Activated T-cell treated with anti-CD3 and anti-CD28 coated beads, Interleukin-2, amount 50 U/mL, for 48 hours (primary cell): Measurements from ENCODE around the gene ATXN2.
A peak's percentile ranks its signal among the peaks of the same experiment; 100 is the strongest.
"Not testable (repeated sequence)": the region's sequence is repeated elsewhere in the genome, so short reads cannot be mapped to it uniquely, and the experiment has no call there.

Experiments used
- DNase-seq, 2 experiments: peaks; one replicate each; pipeline ENCODE4 v3.0.0-alpha.2; 2020

Gene ATXN2

GRCh38 chr12:111494676-111495075, 104.4 kb downstream of the ATXN2 start:
- DNase-seq = no peak

- DNase-seq = not testable (repeated sequence)
Measured at GRCh38 chr12:111492979-111493378, 106.1 kb downstream of the ATXN2 start.

GRCh38 chr12:111488798-111489197, 110.3 kb downstream of the ATXN2 start:
- no peak for DNase-seq

- DNase-seq = no peak
Measured at GRCh38 chr12:111488271-111488670, 110.8 kb downstream of the ATXN2 start.

GRCh38 chr12:111482462-111482861, 116.7 kb downstream of the ATXN2 start:
- no peak for DNase-seq

- no peak for DNase-seq
Measured at GRCh38 chr12:111471236-111471635, 127.9 kb downstream of the ATXN2 start.

GRCh38 chr12:111469401-111469800, 129.7 kb downstream of the ATXN2 start:
- no peak for DNase-seq

- DNase-seq = no peak
Measured at GRCh38 chr12:111467857-111468241, 131.3 kb downstream of the ATXN2 start.

GRCh38 chr12:111467092-111467856, 131.8 kb downstream of the ATXN2 start:
- no peak for DNase-seq

- DNase-seq = no peak
Measured at GRCh38 chr12:111462210-111462769, 136.8 kb downstream of the ATXN2 start.

- not testable (repeated sequence) for DNase-seq
Measured at GRCh38 chr12:111460111-111460510, 139.0 kb downstream of the ATXN2 start.

- no peak for DNase-seq
Measured at GRCh38 chr12:111458546-111459172, 140.5 kb downstream of the ATXN2 start.

GRCh38 chr12:111457577-111457976, 141.5 kb downstream of the ATXN2 start:
- DNase-seq = no peak

- no peak for DNase-seq
Measured at GRCh38 chr12:111457071-111457470, 142.0 kb downstream of the ATXN2 start.

- no peak for DNase-seq
Measured at GRCh38 chr12:111455448-111456320, 143.4 kb downstream of the ATXN2 start.

- no peak for DNase-seq
Measured at GRCh38 chr12:111454716-111455447, 144.2 kb downstream of the ATXN2 start.

- no peak for DNase-seq
Measured at GRCh38 chr12:111454311-111454710, 144.8 kb downstream of the ATXN2 start.

GRCh38 chr12:111453071-111453989, 145.8 kb downstream of the ATXN2 start:
- no peak for DNase-seq

- DNase-seq = no peak
Measured at GRCh38 chr12:111451649-111452129, 147.4 kb downstream of the ATXN2 start.

- no peak for DNase-seq
Measured at GRCh38 chr12:111451232-111451631, 147.9 kb downstream of the ATXN2 start.

GRCh38 chr12:111450676-111451075, 148.4 kb downstream of the ATXN2 start:
- peak in 1 of 2 experiments; percentile 13 for DNase-seq
